Psoas muscle (tissue), 8 donors: ENCODE data around the gene LILRA2. TPM values are rescaled to one million over a fixed set of nuclear protein-coding genes. Genes with fewer than 3 reads are reported as not detected.
"Not testable (repeated sequence)": the region's sequence is repeated elsewhere in the genome, so short reads cannot be mapped to it uniquely, and the experiment has no call there.

Experiments used
- ATAC-seq, 4 donors: fragments of 200-7000 bp; cut with Tn5 transposase; one replicate each; pipeline ENCODE4 v1.9.1; 2020; ENCODE audit warnings: moderate library complexity in 3 of 4, mild to moderate bottlenecking in 2 of 4
- DNase-seq, 2 donors: peaks; one replicate each; pipeline ENCODE4 v3.0.0-alpha.2; 2020
- H3K27ac ChIP-seq: fragments of 200-600 bp; one replicate; pipeline ENCODE4 v1.8.0; 2022
- H3K27me3 ChIP-seq, 3 donors: fragments of 200-600 bp in 1 of 3; one replicate each; pipeline versions ENCODE4 v1.6.1 to v1.8.0; 2013 to 2022; ENCODE audit warnings: low read length in 2 of 3, mild to moderate bottlenecking in 2 of 3, moderate library complexity in 1 of 3; ENCODE audit not compliant: insufficient read depth in 3 of 3
- H3K36me3 ChIP-seq, 2 donors: fragments of 200-600 bp in 1 of 2; one replicate each; pipeline versions ENCODE4 v1.6.1 to v1.8.0; 2013 to 2022; ENCODE audit warnings: low read depth in 1 of 2, mild to moderate bottlenecking in 1 of 2, moderate library complexity in 1 of 2; ENCODE audit not compliant: insufficient read depth in 1 of 2
- H3K4me1 ChIP-seq: fragments of 200-600 bp; one replicate; pipeline ENCODE4 v1.8.0; 2022
- H3K4me3 ChIP-seq: fragments of 200-600 bp; one replicate; pipeline ENCODE4 v1.8.0; 2022; ENCODE audit warnings: mild to moderate bottlenecking
- H3K9me3 ChIP-seq: fragments of 200-600 bp; one replicate; pipeline ENCODE4 v1.8.0; 2022
- WGBS, 3 donors: extraction: QIAGEN DNeasy Blood & Tissue Kit; methylation state at CpG; one replicate each; pipeline versions ENCODE4 v1.1.6 to v1.1.7; 2013; 5-methylcytosine and 5-hydroxymethylcytosine counted together
- intact Hi-C, 2 donors: fragments of 100-400 bp; cut with DNase I; formaldehyde crosslinking; loops; one replicate each; pipeline versions ENCODE4 v1.11.0 to v1.14.2; 2022
- polyA plus RNA-seq, 3 donors: library from polyadenylated mRNA; stranded (reverse); fragments of 200-250 nt; gene quantifications; one replicate each; pipeline ENCODE4 v1.2.3, GENCODE V29; 2013
- total RNA-seq, 4 donors: library from RNA; stranded (reverse); fragmentation: NEBNext Ultra II Directional in 2 of 4; extraction: Animal tissue kit (Norgen Biotek cat#: 25700) in 2 of 4; gene quantifications; one replicate each; pipeline versions ENCODE4 v1.2.1 to v1.2.4, GENCODE V29; 2021 to 2023
- TF ChIP-seq, protein P1 (sequence below): fragments of 200-600 bp; IDR thresholded peaks from one replicate; pipeline ENCODE4 v1.8.0; 2022; ENCODE audit warnings: antibody characterized with exemption
- donor health status: healthy with polysubstance abuse.
- donor health status: DM: no; HTN: no; CAD: no; lungs with moderate emphysema.
- donor health status: Bipolar disorder and iron deficiency.
- donor health status: healthy.
- donor health status: DM: yes; HTN: yes; CAD: no.
- donor health status: DM: no; HTN: no; CAD: no.
- donor health status: DM: no; HTN: no; CAD: no.
- donor health status: DM: yes; HTN: yes; CAD: no.

Gene LILRA2
- total and polyA plus RNA-seq, 7 donors, result 0.25 to 1.8 (median 0.68) TPM

DNA sequence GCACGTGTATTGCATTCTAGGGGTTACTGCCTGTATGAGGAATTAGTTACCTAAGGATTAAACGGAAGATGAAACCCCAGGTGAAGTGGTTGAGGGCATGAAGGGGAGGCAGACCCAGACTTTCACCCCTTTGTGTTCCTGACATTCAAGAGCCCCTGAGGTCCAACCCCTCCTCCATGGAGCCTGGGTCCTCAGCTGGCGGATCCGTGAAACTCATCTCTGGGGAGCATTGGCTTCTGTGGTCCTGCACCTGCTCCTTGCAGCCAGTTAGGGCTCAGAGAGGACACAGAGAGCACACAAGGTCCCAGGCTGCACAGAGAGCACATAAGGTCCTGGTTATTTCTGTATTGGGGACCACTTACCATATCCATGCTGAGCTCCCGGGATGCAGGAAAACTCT lies 12.8 kb downstream of the LILRA2 start:
- Histone ChIP-seq H3K36me3 (no peaks in the 10 kb centered on the region), H3K9me3 (no peaks in the 10 kb centered on the region), H3K4me1 (no peaks in the 10 kb centered on the region), H3K4me3 (no peak overlapping the region), H3K27ac (no peak overlapping the region), H3K27me3 (no peaks in the 10 kb centered on the region)
- intact Hi-C loops, result no loop called here
- 63 to 68% (median 67%) methylated on average over 5 of the region's 5 CpGs for WGBS, 3 donors
- DNase-seq, result no peak
- no peak for ATAC-seq
- TF ChIP-seq, protein P1, sequence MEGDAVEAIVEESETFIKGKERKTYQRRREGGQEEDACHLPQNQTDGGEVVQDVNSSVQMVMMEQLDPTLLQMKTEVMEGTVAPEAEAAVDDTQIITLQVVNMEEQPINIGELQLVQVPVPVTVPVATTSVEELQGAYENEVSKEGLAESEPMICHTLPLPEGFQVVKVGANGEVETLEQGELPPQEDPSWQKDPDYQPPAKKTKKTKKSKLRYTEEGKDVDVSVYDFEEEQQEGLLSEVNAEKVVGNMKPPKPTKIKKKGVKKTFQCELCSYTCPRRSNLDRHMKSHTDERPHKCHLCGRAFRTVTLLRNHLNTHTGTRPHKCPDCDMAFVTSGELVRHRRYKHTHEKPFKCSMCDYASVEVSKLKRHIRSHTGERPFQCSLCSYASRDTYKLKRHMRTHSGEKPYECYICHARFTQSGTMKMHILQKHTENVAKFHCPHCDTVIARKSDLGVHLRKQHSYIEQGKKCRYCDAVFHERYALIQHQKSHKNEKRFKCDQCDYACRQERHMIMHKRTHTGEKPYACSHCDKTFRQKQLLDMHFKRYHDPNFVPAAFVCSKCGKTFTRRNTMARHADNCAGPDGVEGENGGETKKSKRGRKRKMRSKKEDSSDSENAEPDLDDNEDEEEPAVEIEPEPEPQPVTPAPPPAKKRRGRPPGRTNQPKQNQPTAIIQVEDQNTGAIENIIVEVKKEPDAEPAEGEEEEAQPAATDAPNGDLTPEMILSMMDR, result no peak

DNA sequence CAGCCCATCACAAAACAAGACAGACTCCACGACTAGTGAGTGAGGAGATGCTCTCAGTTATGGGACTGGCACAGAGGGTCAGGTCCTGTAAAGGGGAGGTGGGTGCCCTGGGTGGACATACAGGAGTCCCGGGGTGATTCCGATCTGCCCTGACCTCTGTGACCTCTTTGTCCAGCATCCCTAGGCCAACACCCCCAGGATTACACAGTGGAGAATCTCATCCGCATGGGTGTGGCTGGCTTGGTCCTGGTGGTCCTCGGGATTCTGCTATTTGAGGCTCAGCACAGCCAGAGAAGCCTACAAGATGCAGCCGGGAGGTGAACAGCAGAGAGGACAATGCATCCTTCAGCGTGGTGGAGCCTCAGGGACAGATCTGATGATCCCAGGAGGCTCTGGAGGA lies 13.4 kb downstream of the LILRA2 start:
- Histone ChIP-seq H3K27me3 (no peaks in the 10 kb centered on the region), H3K4me1 (no peaks in the 10 kb centered on the region), H3K9me3 (no peaks in the 10 kb centered on the region), H3K36me3 (no peaks in the 10 kb centered on the region), H3K4me3 (no peak overlapping the region), H3K27ac (no peak overlapping the region)
- intact Hi-C loops, result no loop called here
- ATAC-seq, result no peak
- TF ChIP-seq, protein P1, result no peak
- no peak for DNase-seq
- 64 to 67% (median 66%) methylated on average over 7 of the region's 7 CpGs for WGBS, 3 donors

DNA sequence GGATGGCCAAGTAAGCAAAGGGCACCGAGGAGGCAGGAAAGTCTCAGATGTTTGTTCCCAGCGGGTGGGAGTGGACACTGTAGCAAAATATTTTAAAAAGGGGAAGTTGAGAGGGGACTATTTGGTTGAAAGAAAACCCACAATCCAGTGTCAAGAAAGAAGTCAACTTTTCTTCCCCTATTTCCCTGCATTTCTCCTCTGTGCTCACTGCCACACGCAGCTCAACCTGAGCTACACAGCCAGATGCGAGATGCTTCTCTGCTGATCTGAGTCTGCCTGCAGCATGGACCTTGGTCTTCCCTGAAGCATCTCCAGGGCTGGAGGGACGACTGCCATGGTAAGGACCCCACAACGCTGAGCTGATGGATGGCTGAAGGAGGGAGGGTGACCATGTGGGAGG lies 19.9 kb downstream of the LILRA2 start, which contains the start of gene LILRA1:
TSS of gene LILRA1 (plus strand) at position 188 of the 400 bp plus-strand sequence. CDS start 613 bp downstream, outside the sequence.
- intact Hi-C loops, result not testable (repeated sequence)
- 61 to 80% (median 62%) methylated on average over 4 to 6 of the region's 6 CpGs for whole genome bisulfite sequencing, 3 donors

DNA sequence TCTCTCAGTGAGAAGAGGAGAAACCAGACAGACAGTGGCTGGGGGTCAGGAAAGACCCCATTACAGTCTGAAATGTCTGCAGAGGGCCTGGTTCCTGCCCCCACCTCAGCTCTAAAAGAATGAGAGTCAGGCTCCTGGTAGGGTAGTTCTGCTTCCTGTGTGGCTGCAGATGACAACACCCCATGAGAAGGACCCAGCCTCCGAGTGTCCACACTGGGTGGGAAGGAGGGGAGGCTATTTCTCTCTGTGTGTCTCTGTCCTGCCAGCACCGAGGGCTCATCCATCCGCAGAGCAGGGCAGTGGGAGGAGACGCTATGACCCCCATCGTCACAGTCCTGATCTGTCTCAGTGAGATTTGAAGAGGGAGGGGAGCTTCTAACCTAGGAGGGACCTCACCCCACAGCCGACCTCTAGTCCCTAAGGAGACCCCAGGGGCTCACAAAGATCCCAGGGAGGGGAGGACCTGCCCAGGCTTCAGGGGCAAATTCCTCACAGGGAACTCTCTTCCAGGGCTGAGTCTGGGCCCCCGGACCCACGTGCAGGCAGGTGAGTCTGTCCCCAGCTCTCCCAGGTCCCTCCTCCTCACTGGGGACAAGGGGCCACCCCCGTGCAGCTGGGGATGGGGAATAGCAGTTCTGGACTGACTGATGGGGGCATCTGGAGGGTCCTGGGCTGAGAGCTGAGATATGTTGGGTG lies 20.5 kb downstream of the LILRA2 start:
- H3K36me3 ChIP-seq, ATAC-seq, H3K9me3 ChIP-seq, H3K4me1 ChIP-seq, H3K4me3 ChIP-seq, intact Hi-C loops, DNase-seq, H3K27ac ChIP-seq, H3K27me3 ChIP-seq: not testable (repeated sequence)
- 57 to 66% (median 62%) methylated on average over 3 to 9 of the region's 9 CpGs for WGBS, 3 donors

More for the DNA sequence above, 19.9 kb downstream of the LILRA2 start, which contains the start of gene LILRA1:
- H3K36me3 ChIP-seq, H3K4me1 ChIP-seq, ATAC-seq, H3K27ac ChIP-seq, H3K27me3 ChIP-seq, H3K9me3 ChIP-seq, H3K4me3 ChIP-seq, DNase-seq: not testable (repeated sequence)

DNA sequence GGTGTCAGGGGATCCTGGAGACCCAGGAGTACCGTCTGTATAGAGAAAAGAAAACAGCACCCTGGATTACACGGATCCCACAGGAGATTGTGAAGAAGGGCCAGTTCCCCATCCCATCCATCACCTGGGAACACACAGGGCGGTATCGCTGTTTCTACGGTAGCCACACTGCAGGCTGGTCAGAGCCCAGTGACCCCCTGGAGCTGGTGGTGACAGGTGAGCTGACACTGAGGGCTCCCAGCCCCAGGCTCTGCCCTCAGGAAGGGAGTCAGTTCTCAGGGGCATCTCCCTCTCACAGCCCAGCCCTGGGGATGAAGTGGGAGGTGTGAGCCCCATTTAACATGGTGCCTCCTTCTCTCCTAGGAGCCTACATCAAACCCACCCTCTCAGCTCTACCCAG lies 21.1 kb downstream of the LILRA2 start:
- TF ChIP-seq, protein P1, result no peak
- intact Hi-C loops, result no loop called here
- Histone ChIP-seq H3K27ac (no peak overlapping the region), H3K9me3 (no peaks in the 10 kb centered on the region), H3K36me3 (no peaks in the 10 kb centered on the region), H3K4me3 (no peak overlapping the region), H3K4me1 (no peaks in the 10 kb centered on the region), H3K27me3 (no peaks in the 10 kb centered on the region)
- 80 to 92% (median 85%) methylated on average over 5 of the region's 5 CpGs for WGBS, 3 donors
- DNase-seq, result no peak
- no peak for ATAC-seq

DNA sequence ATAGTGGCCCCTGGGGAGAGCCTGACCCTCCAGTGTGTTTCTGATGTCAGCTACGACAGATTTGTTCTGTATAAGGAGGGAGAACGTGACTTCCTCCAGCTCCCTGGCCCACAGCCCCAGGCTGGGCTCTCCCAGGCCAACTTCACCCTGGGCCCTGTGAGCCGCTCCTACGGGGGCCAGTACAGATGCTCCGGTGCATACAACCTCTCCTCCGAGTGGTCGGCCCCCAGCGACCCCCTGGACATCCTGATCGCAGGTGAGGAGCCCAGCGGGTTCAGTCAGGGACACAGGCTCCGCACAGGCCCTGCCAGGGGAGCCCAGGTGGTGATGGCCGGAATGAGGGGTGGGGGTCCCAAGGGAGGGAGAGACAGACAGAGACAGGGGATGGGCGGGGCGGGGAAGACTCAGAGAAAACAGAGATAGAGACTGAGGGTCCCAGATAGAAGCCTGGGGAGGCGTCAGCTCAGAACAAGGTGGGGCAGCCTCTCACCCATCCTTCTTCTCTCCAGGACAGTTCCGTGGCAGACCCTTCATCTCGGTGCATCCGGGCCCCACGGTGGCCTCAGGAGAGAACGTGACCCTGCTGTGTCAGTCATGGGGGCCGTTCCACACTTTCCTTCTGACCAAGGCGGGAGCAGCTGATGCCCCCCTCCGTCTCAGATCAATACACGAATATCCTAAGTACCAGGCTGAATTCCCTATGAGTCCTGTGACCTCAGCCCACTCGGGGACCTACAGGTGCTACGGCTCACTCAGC lies 22.3 kb downstream of the LILRA2 start:
- H3K4me3 ChIP-seq, DNase-seq, ATAC-seq, H3K36me3 ChIP-seq, H3K27ac ChIP-seq, H3K4me1 ChIP-seq, H3K27me3 ChIP-seq, intact Hi-C loops, H3K9me3 ChIP-seq: not testable (repeated sequence)
- WGBS, 3 donors, result 81 to 87% (median 83%) methylated on average over 24 to 26 of the region's 26 CpGs
